CD4-positive, alpha-beta T cell treated with Interferon alpha-2 for 1 hour (primary cell): ENCODE data around the gene PIWIL4.

Experiments
- DNase-seq, 2 donors: peaks; one replicate each; pipeline ENCODE4 v3.0.0-alpha.2; 2020 to 2022

The PIWIL4 gene

GRCh38 chr11:94567181-94567670 lies at the start of gene PIWIL4:
PIWIL4 (plus strand) TSS chr11:94567368; CDS start chr11:94567519, 151 bp downstream.
- DNase-seq: no peak

GRCh38 chr11:94518300-94518699 lies 48.9 kb upstream of the PIWIL4 start:
- no peak for DNase-seq

DNA sequence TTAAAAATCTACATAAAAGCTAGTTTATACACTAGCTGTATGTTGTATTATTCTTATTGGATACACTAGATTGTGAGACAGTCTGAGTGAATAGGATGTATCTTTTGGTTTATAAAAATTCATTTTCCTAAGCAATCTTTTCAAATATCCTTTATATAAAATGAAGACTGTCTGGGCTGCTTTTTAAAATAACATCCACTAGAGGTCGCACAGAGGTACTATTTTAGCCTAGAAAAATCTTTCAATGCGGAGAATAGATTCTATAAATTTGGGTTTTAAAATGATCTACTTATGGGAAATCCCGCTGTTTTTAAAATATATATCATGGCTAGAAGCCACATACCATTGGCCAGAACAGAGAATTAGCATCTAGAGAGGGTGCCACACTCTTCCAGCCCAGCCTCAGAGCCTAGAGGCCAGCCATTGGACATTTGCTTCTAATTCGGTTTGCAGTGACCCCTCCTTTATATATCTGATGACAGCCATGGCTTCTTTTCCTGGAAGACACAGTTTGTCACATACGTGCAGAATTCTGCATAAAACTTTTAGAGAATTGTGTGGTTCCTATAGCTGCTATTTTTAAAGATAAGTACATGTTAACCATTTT lies 47.6 kb upstream of the PIWIL4 start:
- DNase-seq: peak in 1 of 2 donors; percentile 52

DNA sequence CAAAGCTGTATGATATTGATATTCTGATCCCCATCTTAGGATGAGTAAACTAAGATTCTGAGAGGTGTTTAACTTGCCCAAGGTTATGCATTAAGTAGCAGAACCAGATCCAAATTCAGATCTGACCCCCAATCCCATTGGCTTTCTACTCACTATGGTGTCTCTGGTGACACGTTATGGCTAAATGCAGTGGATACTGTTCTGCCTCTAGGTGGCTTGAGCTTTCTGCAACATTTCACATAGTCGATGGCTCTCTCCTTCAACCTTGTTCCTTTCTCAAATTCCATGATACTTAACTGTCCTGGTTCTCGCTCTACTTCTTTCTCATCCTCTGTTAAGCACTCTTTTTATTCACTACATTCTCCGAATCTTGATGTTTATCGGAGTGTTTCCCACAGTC lies 45.5 kb upstream of the PIWIL4 start:
- DNase-seq: no peak

DNA sequence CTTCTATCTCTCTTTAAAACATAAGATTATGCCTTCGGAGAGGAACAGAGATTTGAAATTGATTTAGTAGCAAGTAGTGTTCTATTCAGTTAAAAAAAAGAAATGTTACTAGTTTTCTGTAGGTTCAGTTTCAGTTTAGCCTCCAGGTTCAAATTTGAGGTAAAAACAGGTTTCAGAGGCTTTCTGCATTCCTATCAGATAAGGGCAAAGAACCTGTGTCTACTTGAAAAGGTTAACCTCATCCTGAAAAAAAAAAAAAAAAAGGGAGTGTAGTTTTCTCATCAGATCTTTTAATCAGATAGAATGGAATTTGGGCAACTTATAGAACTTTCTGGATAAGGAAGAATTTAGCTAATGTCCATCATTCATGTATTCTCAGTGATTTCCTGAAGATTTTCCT lies 42.8 kb upstream of the PIWIL4 start:
- DNase-seq: no peak

GRCh38 chr11:94525546-94526324 lies 41.4 kb upstream of the PIWIL4 start:
- DNase-seq: no peak

DNA sequence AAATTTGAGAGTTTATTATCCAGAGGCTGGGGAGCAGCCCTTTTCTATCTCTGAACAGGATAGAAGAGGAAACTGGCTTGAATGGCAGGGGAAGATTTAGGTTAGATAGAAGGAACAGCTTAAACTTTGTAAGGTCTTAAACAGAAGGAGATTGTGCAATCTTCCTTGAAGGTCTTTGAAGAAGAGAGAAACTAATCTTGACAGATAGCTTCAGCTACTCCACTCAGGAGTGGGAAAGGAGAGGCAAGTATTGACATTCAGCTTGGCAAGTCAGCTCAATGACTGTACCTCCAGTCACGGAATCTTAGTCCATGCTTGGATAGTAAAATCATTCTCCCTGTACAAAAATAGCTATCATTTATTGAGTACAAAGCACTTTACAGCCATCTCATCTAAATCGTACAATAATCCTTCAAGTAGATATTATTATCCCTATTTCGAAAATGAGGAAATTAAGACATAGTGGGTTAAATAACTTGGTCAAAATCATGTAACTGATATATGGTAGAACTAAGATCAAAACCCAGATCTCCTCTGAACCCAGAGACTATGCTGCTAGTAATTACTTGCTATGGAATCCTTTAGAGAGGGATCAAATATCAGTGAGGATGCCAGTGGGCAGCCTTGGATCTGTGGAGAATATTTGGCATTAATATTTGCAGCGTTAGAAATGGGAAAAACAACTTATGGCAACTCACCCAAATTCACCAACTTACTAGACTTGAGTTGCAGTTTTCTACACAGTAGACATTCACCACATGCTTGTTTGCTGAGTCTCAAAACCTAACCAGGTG lies 40.3 kb upstream of the PIWIL4 start:
- DNase-seq: no peak

DNA sequence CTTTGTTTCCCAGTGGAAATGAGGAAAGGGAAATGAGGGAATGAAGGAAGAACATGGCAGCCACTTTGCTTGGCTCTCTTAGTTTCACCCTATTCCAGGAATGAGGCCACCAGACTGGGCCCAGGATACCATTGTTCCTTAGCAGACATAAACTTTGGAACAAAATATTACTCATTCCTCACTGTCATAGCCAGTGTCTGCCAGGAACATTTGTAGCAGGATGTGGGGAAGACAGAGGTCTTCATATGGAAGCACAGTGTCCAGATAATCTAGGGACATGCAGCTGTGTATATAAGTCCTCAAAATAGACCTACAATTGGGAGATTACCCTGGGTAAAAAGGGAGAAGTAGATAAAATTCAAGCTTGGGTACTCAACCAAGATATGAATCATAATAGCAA lies 38.6 kb upstream of the PIWIL4 start:
- DNase-seq: no peak

DNA sequence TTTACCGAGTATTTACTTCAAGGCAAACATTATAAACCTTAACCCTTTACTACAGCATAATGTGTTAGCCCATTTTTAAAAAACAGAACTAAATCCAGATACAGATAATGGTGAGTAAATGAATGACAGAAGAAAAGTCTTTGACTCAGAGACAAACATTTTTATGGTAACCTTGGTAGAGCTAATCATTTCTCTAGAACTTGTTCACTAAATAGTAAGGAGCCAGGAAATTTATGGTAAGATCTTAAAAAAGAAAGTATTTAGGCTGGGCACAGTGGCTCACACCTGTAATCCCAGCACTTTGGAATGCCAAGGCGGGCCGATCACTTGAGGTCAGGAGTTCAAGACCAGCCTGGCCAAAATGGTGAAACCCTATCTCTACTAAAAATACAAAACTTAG lies 35.0 kb upstream of the PIWIL4 start:
- DNase-seq: no peak

GRCh38 chr11:94533206-94533605 lies 34.0 kb upstream of the PIWIL4 start:
- DNase-seq: no peak

DNA sequence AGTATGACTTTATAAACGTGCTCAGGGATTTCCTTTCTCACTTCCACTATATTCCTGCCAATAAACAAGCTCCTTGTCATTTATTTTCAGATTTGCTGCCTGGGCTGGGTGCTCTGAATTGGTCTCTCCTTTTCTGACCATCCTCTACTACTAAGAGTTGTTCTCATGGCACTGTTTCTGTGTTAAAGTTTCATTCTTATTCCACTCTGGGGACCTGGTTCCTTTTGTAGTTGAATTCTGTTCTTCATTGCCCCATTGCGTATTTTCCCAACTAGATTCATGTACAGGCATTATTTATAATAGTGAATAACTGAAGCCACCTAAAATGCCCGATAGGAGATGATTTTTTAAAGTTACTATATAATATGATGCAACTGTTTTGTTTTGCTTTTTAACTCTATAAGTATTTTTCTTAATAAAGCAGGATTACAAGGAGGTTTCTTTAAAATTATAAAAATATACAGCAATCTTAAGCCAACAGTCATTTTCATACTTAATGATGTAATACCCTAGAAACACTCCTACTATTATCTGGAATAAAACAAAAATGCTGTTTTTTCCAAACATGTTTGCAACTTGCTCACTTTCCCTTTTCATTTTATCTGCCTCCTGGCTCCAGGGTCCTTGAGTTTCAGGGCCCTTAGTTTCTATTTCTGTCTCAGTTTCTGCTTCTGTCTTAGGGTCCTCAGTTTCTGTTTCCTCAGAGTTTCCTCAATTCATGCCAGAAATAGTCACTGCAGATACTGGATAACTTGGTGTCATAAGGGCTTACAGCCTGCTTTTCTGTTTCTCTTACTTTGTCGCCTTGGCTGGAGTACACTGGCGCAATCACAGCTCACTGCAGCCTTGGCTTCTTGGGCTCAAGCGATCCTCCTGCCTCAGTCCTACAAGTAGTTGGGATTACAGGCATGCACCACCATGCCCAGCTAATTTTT lies 33.2 kb upstream of the PIWIL4 start:
- DNase-seq: no peak

- DNase-seq: no peak
Observed at GRCh38 chr11:94536386-94536785, 30.8 kb upstream of the PIWIL4 start.

DNA sequence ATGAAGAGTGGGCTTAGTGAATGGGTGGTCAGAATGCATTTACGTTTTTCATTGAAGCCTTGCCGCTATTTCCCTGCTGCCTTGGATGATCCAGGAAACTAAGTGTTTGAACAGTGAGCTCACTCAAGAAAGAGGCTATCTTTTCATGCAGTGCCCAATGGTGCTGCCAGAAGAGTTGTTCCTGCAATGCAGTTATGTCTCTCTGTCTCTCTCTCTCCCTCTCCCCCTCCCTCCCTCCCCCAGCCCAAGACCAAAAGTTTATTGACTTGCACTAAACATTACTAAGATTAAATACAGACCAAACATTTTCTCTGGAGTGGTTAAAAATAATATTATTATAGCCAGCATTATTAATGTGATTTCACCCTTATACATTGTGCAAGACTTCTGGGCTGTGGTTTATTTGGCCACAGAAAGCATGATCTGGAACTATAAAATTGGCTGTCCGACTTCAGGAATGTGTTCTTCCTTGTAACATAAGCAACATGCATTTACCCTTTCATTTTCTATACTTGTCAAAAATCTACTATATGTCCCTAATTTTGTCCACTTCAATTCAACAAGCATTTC lies 30.1 kb upstream of the PIWIL4 start:
- no peak for DNase-seq

DNA sequence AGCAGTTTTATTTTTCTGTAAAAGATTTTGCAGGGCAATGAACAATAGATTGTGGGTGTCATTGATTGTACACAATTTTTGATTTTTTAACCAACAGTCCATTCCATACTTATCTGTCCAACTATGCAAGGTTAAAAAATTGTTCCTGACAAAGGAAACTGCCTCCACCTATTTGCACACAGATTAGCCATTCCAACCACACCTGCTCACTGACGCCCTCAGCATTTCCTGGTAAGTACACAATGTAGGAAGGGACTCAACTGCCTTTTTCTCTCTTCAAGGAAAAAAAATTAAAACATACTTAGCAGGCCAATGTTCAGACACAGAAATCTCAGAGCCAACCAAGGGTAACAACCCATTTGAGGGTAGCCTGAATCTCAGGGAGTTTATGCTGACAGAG lies 27.7 kb upstream of the PIWIL4 start:
- DNase-seq: no peak

DNA sequence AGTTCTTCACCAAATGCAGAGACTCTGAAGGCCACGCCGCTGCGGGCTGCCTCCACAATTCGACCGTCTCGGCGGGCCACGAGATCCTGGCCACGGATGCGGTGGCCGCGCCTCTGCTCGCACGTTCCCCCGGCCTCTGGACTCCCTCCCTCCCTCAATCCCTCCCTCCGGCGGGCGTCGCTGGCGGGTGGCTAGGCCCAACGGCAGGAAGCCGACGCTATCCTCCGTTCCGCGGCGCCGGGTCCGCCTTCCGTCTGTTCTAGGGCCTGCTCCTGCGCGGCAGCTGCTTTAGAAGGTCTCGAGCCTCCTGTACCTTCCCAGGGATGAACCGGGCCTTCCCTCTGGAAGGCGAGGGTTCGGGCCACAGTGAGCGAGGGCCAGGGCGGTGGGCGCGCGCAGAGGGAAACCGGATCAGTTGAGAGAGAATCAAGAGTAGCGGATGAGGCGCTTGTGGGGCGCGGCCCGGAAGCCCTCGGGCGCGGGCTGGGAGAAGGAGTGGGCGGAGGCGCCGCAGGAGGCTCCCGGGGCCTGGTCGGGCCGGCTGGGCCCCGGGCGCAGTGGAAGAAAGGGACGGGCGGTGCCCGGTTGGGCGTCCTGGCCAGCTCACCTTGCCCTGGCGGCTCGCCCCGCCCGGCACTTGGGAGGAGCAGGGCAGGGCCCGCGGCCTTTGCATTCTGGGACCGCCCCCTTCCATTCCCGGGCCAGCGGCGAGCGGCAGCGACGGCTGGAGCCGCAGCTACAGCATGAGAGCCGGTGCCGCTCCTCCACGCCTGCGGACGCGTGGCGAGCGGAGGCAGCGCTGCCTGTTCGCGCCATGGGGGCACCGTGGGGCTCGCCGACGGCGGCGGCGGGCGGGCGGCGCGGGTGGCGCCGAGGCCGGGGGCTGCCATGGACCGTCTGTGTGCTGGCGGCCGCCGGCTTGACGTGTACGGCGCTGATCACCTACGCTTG lies 23.2 kb upstream of the PIWIL4 start, which contains the start of gene FUT4:
TSS of gene FUT4 (plus strand) at position 227 of the 951 bp plus-strand sequence. CDS start at position 440, 213 bp downstream.
- peak; percentile 57 to 70 for DNase-seq

GRCh38 chr11:94544646-94545263 lies 22.4 kb upstream of the PIWIL4 start:
- DNase-seq: no peak

- no peak for DNase-seq
Observed at GRCh38 chr11:94545264-94546161, 21.7 kb upstream of the PIWIL4 start.

DNA sequence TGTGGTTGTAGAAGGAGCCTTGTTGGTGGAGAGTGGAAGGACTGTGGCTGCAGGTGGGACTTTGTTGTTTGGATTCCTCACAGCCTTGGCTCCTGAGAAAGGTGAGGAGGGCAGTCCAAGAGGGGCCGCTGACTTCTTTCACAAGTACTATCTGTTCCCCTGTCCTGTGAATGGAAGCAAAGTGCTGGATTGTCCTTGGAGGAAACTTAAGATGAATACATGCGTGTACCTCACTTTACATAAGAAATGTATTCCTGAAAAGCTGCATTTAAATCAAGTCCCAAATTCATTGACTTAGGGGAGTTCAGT lies 21.1 kb upstream of the PIWIL4 start:
- DNase-seq: no peak

- no peak for DNase-seq
Observed at GRCh38 chr11:94546886-94547285, 20.3 kb upstream of the PIWIL4 start.
